Breast epithelium (tissue), 3 donors: ENCODE data around the gene MYEOV.

Source experiments
- POLR2A ChIP-seq: fragments of 450-650 bp; IDR thresholded peaks from one replicate; pipeline ENCODE4 v1.6.1; 2016; ENCODE audit warnings: antibody characterized with exemption, mild to moderate bottlenecking, moderate library complexity
- POLR2AphosphoS5 ChIP-seq, 3 donors: sonication (generic); formaldehyde crosslinking; IDR thresholded peaks; one replicate each; pipeline ENCODE4 v1.6.1; 2017; ENCODE audit warnings: antibody characterized with exemption in 3 of 3
- TF ChIP-seq, protein P1 (sequence below), 3 donors: fragments of 450-650 bp; IDR thresholded peaks; one replicate each; pipeline ENCODE4 v1.5.1; 2016 to 2017; ENCODE audit warnings: antibody characterized with exemption in 3 of 3, mild to moderate bottlenecking in 3 of 3, moderate library complexity in 3 of 3

DNA sequence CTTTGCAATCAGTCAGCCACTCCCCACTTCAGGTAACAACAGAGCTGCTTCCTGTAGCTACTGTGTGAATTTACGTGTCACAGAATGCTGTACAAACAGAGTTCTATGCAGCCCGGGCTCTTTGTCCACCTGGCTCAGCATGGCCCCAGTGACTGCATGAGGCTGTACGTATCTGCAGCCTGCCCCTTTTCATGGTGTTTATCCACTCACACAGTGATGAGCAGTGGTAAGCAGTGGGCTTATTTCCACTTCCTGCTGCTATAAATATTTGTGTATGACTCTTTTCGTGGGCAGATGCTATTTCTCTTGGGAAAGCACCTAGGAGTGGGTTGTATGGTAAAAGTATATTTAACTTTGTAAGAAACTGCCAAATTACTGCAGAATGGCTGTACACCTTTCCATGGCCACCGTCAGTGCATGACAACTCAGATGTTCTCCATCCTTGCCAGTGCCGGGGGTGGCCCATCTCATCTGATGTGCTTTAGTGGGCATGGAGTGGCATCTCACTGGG is 43.3 kb downstream of the MYEOV start:
- TF ChIP-seq POLR2A (no peak), POLR2AphosphoS5 (IDR thresholded peaks at IDR 0.05) (no peak)
- TF ChIP-seq, protein P1, sequence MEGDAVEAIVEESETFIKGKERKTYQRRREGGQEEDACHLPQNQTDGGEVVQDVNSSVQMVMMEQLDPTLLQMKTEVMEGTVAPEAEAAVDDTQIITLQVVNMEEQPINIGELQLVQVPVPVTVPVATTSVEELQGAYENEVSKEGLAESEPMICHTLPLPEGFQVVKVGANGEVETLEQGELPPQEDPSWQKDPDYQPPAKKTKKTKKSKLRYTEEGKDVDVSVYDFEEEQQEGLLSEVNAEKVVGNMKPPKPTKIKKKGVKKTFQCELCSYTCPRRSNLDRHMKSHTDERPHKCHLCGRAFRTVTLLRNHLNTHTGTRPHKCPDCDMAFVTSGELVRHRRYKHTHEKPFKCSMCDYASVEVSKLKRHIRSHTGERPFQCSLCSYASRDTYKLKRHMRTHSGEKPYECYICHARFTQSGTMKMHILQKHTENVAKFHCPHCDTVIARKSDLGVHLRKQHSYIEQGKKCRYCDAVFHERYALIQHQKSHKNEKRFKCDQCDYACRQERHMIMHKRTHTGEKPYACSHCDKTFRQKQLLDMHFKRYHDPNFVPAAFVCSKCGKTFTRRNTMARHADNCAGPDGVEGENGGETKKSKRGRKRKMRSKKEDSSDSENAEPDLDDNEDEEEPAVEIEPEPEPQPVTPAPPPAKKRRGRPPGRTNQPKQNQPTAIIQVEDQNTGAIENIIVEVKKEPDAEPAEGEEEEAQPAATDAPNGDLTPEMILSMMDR (IDR thresholded peaks at IDR 0.05) = no peak
